GM19351 (cell line): ENCODE measurements around the gene C1QBP.
A peak's percentile ranks its signal among the peaks of the same experiment; 100 is the strongest.
"Not testable (repeated sequence)": the region's sequence is repeated elsewhere in the genome, so short reads cannot be mapped to it uniquely, and the experiment has no call there.

Source experiments
- ATAC-seq: cut with Tn5 transposase; IDR thresholded peaks from one replicate; pipeline ENCODE4 v1.9.1; 2021; ENCODE audit warnings: mild to moderate bottlenecking, moderate library complexity; ENCODE audit not compliant: unreplicated experiment

Gene C1QBP, protein sequence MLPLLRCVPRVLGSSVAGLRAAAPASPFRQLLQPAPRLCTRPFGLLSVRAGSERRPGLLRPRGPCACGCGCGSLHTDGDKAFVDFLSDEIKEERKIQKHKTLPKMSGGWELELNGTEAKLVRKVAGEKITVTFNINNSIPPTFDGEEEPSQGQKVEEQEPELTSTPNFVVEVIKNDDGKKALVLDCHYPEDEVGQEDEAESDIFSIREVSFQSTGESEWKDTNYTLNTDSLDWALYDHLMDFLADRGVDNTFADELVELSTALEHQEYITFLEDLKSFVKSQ

DNA sequence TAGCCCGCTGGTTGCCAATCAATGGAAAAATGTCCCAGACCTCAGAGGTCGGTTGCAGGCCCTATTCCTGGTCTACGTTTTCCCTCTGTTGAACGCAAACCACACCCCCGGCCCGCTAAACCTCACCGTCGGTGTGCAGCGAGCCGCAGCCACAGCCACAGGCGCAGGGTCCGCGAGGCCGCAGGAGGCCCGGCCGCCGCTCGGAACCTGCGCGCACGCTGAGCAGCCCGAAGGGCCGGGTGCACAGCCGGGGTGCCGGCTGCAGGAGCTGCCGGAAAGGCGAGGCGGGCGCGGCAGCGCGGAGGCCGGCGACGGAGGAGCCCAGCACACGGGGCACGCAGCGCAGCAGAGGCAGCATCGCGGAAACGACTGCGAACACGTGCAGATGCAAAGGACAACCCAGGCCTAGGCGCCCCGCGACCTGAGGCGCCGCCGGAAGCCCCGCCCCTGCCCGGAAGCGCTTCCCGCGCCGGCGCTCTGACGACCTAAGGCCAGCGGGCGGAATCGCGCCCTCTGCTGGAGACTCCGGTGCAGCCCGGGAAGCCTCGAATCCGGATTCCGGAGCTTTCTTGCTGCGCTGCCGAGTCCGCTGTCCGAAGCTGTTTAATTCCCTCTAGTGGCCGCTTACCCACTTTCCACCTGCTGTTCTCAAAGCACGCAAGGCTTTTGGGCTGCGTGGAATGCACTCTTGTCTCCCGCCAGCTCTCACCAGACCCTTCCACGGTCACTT is at the start of gene C1QBP:
Gene C1QBP, minus strand, starts transcription at position 440 of the 730 bp plus-strand sequence. Its CDS starts 82 bp downstream, at position 358.
- peak; percentile 81 for ATAC-seq

DNA sequence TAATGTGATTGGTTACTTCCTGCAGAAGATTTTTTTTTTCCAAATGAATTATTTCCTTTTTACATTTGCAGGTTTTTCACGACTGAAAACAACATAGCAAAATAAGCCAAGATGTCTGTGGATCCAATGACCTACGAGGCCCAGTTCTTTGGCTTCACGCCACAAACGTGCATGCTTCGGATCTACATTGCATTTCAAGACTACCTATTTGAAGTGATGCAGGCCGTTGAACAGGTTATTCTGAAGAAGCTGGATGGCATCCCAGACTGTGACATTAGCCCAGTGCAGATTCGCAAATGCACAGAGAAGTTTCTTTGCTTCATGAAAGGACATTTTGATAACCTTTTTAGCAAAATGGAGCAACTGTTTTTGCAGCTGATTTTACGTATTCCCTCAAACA is 49.8 kb upstream of the C1QBP start:
- no peak for ATAC-seq

DNA sequence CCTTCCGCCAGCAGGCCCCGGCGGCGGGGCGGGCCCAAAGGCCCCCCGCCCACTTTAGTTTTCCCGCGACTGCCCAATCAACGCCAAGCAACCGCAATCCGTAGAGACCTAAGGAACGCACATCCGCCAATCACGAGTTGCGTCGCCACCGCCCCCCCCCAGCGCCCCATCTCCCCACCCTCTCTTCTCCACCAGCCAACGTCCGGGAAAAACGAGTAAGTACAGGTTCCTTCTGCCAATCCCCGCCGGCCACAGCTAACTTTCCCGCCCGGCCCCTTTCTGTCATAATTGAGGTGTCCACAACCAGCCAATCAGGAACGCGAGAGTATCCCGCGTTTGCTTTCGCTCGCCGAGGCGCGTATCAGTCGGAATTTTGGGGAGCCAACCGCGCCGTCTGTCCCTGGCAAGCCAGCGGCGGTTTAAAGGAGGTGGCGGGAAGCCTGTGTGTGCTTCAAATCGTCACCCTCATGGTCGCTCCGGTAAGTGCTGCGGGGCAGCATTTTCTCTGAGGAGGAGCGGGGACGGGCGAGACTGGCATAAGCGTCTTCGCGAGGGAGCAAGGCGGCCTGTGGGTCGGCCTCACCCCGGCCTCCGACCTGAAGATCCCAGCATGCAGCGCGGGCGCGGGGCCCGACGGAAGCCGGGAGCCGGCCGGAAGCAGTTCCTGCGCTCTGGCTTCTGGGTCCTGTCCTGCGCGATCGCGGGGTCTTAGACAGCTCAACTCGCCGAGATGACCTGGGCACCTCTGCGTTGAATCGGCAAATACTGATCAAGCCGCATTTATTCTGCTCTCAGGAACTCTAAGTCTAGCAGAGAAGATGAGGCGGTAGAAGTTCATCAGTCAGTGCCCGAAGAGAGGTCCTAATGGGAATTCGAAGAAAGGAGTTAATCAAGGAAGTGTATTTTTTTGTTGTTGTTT is 47.5 kb upstream of the C1QBP start, which contains the start of gene MIS12:
Gene MIS12, plus strand, starts transcription at position 361 of the 919 bp plus-strand sequence. CDS start 2,297 bp downstream, outside the sequence.
- peak; percentile 84 for ATAC-seq

DNA sequence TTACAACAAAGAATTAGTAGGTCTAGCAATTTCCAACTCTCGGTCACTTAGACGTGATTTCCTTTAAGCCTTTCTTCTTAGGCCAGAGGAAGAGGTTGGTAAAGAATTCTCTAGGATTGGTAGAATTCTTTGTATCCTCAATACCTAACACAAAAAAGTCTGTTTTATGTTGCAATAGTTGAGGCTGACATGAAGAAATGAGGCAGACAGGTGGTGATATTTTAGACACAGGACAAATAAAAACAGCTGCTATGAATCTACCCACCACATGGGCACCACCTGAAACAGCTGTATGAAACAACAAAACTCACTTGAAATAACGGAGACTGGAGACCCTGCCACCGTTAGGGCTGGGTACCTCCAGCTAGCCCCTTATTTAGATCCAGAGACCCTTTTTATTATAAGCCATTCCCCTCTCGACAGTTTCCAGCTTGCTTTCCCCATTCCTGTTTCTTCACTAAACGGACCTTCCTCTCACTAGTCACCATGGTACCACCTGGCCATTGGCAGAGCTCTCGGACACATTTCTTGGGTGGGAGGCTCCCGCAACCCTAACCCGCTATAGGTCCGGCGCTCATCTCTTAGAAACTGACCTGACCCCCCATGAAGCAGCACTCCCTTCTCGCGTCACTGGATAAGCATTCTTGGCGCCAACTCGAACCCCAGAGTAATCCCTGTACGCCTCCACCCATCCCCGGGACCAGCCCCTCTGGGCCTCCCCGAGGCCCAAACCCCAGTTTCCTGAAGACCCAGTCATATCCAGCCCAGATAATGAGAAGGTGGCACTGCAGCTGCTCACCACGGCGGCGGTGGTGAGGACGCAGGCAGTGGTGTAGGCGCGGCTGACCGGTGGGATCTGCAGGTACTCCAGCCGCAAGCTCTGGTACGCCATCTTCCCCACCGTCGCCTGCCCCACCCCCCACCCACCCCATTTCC is 46.6 kb upstream of the C1QBP start, which contains the start of gene DERL2:
Gene DERL2, minus strand, starts transcription at position 909 of the 936 bp plus-strand sequence. Its CDS starts 17 bp downstream, at position 892.
- peak; percentile 19 for ATAC-seq

DNA sequence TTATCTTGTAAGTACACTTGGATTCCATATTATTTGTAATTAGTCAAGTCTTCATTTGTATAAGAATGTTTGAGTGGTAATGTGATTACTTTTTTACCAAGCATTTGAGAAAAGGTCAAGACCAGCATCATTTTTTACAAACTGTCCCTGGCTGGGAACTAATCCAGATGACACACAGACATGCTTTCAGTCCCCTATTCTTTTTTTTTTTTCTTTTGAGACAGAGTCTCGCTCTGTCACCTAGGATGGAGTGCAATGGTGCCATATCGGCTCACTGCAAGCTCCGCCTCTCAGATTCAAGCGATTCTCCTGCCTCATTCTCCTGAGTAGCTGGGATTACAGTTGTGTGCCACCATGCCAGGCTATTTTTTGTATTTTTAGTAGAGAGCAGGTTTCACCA is 42.5 kb upstream of the C1QBP start:
- no peak for ATAC-seq

DNA sequence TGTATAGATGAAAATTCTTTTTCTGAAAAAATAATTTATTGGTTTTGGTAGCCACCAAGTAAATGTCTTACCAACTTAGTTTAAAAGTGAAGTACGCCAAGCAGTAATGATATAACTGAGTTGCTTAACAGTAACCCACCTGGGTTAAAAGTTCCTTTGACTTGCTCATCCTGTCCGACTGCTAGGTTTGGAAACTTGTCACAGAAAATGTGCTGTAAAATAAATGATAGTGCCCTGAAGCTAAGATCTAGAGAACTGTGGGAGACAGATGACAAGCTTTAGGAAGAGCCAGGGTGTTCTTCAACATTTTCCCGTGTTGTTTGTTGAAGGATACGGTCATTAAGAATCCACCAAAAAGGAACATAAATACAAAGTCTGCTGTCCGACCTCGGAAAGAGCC is 42.0 kb upstream of the C1QBP start:
- ATAC-seq = no peak

DNA sequence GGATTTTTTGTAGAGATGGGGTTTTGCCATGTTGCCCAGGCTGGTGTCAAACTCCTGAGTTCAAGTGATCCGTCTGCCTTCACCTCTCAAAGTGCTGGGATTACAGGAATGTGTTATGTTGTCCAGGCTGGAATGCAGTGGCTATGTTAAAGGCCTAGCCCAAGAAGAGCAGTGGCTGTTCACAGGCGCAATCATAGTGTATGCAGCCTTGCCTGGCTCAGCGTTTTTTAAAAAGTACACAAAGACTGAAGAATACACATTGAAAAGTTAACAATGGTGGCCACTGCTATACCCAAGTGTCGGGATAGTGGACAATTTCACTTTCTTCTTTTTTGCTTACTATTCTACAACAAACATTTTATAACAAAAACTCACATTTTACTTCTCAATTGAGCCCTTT is 40.0 kb upstream of the C1QBP start:
- no peak for ATAC-seq

DNA sequence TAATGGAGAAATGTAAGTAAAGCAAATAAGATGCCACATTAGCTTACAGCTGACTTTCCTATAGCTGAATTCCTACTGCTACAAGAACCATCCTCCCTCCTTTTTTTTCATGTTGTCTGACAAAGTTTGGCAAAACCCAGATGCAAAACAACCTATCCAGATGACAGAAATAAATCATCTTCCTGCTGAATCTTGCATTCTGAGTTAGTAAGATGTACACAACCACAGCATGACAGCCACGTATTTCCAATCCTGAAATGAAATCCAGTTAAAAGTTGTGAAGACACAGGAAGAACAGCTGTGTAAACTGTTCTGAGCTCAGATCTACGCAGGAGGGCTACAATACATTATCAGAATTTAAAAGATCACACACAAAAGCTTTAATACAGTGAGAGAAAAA is 35.0 kb upstream of the C1QBP start:
- no peak for ATAC-seq

DNA sequence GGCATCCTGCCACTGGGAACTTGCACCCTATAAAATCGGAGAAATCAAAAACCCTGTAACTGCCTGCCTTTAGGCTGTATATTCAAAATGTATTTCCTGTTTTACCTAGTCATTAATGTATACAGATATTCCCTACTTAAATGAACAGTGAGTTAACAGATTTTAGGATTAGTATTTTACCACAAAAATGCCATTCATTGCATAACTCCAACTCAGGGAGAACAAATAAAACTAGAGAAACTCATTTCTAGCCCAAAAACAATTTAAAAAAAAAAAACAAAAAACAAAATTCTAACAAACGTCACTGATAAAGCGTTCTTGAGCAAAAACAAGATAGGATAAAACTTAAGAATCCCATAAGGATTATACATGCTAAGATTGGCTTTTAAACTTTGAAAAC is 33.6 kb upstream of the C1QBP start:
- no peak for ATAC-seq

DNA sequence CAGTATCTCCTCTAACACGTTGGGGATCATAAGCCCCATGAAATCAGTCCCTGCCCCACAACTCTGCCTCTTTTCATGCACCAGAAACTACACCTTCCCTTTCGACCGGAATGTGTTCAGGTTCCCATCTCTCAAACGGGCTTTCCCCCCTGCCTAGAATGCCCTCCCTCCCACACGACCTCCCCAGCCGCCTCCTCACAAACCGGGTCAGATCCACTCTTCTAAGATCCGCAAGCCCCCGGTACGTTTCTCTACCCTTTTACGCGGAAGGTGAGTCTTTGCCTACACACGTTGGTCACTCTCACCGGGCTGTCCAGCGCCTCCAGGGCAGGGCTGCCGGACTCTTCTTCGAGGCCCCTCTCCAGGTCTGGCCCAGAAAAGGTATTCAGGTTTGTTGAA is 29.1 kb upstream of the C1QBP start:
- ATAC-seq = peak; percentile 21

DNA sequence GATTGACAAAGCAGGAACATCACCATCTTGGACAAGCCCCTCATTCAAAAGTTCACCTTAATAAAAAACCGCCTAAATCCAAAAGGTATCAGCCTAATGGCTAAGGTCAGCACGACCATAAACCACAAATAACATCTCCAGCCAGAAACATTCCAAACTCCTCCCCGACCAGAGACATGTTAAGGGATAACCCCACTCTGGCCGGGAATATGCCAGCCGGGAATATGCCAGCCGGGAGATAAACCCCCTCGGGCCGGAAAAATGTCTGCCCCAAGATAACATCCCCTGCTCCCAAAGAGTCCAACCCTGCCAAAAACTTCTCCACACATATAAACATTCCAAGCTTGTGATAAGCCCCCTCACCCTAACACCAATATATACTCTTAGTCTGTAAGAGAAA is 28.5 kb upstream of the C1QBP start:
- no peak for ATAC-seq

DNA sequence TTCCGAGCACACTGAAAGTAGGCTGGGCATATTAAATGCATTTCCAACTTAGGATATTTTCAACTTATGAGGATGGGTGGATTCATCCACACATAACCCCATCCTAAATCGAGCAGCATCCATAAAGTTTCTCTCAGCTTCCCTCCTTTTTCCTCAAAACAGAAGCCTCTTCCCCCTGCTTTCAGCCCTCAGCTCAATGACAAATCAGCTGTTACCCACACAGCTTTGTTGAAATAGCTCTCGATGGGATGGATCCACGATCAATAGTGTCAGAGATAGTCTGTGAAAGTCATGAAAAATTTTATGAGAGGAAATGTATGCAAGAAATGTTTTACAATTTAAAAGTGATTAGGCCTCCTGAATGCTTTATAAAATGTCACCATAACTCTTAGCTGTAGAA is 27.3 kb upstream of the C1QBP start:
- no peak for ATAC-seq

DNA sequence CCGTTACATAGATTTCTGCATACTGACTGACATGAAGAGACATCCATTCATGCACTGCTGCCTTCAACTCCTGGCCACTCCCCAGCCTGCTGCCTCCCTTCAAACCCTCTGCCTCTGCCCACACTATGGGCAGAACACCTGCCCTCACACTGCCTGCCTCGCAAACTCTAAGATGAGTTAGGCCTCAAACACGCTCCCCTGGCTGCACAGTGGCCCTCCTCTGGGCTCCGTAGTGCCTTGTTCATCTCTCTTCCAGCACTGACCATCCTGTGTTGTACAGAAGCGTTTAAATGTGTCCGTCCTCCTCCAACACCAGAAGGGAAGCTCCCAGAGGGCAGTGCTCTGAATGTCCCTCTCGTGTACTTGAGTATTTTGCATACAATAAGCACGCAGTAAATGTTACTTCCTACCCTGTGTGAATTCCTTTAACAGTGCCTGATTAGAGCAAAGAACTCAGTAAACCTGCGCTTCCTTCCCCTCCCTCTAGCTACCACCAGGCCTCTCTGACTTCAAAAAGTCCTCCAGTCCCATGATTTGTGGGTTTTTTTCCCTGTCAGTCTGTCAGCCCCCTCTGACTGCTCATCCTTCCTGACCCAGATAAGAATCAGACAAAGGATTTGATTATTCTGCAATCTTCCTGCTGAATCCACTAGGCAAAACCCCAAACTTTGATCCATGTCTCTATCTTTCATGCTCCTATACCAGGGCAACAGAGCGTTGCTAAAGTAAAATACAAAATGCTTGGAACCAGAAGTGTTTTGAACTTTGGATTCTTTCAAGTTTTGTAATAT is 26.0 kb upstream of the C1QBP start:
- no peak for ATAC-seq

DNA sequence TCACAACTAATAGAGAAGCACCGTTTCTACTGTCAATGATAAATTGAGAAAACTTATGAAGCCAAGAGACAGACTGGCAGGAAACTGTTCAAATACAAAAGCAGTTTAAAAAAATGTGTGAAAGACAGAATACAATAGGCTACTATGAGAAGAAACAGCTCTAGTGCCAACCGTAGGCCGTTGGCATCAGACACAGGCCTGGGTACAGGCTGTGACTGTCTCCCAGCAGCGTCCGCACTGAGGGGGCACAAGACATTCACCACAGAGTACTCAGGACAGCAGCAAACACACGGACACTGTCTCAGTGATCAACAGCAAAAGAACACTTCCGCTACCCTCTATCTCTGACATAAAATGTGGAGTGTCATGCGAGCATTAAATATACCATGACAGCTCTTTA is 7.8 kb upstream of the C1QBP start:
- no peak for ATAC-seq

DNA sequence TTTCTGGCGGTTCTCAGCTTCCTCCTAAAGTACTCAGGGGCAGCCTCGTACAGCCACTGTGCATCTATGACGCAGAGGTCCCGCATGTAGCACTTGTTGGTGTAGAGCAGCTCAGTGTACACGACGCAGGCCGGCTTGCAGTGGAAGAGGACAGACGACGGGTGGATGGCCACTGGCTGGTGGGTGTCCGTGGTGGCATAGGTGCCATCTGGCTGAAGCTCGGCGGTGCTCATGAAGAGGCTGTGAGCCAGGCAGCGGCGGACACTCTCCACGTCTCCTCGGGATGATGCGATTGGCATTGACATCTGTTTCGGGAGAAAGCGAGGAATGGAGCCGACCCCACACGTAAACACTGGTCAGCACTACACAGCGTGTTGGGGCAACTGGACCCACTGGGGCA is 5.3 kb upstream of the C1QBP start:
- no peak for ATAC-seq

DNA sequence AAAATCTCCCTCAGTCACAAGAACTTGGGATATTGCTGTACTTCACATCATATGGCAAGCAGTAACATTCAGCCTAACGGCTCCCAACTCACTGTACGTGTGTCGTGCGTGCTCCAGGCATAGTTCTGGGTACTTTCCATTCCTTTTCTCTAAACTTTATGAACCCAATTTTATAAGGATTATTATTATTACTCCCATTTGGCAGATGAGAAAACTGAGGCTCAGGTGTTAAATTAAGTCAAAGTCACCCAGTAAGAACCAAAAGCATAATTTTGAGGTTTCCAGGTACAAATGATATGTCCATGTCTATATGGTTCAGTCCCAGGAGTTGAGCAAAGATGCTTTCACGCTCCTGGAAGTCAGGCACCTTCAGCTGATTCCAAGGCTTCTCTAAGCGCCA is 4.8 kb upstream of the C1QBP start:
- ATAC-seq = no peak

DNA sequence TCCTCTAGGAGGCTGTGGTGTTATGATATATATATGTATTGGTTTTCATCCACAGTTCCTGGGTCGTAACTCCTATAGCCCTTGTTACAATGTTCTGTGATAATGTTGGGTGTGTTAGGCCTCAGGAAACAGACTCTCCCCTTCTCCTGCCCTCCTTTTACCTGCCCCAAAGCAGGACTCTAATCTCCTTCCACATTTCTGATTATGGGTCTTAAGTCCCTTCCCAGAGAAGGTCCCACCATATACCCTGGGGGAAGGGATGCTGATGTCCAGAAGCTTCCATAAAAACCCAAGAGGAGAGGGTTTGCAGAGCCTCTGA is 450 bp upstream of the C1QBP start:
- ATAC-seq = no peak

DNA sequence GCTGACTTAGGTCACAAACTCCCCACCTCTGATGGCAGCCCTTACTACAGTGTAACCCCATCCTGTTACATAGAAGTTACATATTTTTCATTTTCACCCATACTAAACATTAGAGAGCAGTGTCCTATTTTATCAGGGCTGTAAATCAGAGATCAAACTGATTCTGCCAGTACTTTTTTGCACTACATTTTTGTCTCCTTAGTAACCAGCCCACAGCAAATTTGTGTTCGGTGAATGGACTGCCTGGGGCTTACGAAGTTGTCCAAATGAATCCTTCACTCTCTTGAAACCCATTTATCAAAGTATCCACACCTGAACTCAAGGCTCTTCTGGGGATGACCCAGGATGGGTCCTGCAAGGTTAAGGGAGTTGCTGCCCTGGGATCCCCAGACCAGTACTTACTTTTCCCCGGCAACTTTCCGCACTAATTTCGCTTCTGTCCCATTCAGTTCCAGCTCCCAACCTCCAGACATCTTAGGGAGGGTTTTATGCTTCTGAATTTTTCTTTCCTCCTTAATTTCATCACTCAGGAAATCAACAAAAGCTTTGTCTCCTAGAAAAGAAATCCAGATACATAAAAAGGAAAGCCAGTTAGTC is 1.1 kb downstream of the C1QBP start:
- no peak for ATAC-seq

DNA sequence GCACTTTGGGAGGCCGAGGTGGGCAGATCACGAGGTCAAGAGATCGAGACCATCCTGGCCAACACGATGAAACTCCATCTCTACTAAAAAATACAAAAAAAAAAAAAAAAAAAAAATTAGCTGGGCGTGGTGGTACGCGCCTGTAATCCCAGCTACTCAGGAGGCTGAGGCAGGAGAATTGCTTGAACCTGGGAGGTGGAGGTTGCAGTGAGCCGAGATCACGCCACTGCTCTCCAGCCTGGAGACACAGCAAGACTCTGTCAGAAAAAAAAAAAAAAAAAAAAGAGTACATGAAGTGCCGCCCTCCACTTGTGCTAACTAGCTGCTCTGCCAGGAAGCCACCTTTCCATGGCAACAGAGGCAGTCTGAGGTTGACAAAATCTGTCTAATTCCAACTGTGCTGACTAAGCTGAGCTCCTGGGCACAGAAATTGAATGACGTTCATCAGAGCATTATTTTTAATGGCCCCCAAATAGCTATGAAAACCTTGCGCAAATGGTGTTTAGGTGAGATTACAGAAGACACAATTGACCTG is 3.1 kb downstream of the C1QBP start:
- ATAC-seq = not testable (repeated sequence)
